ENCODE results near the gene SLC16A5.

SLC16A5 gene

DNA sequence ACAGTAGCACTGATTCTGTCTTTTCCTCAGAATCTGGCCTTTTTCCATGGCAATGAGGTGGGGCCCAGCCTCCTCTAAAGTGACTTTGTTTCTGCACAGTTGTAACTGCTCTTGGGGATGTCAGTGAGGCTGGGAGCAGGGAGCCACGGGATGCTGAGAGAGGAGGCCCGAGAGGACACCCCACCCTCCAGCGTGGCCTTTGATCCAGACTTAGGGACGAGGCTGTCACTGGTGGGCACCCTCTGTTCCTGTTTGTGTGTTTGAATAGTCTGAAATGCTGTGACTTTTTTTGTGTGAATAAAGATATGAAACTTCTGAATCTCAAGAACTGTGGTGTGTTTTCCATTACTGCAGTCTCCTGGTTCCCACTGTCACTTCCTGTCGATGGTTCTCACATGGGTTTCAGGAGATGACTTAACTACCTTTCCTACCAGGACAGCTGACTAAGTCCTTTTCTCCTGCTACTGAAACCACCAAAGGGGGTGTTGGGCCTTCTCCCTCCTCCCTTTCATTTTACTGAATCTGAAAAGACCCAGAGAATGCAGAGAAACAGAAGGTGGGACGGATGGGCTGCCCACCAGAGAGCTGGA, 22.1 kb upstream of the SLC16A5 start:
- TF ChIP-seq FOXP2 (optimal IDR thresholded peaks at IDR 0.05; ENCODE audit: borderline replicate concordance, extremely low read depth, extremely low read length, insufficient read depth): no peak
- TF ChIP-seq SIN3A (IDR thresholded peaks at IDR 0.05; ENCODE audit: borderline replicate concordance, insufficient read depth, low read length): no peak
- no peak for TF ChIP-seq POLR2AphosphoS5 (IDR thresholded peaks at IDR 0.05; ENCODE audit: low read depth, low read length)
- no peak for TF ChIP-seq TAF1 (IDR thresholded peaks at IDR 0.05; ENCODE audit: borderline replicate concordance, insufficient read depth, low read length)
- TF ChIP-seq, protein P1, sequence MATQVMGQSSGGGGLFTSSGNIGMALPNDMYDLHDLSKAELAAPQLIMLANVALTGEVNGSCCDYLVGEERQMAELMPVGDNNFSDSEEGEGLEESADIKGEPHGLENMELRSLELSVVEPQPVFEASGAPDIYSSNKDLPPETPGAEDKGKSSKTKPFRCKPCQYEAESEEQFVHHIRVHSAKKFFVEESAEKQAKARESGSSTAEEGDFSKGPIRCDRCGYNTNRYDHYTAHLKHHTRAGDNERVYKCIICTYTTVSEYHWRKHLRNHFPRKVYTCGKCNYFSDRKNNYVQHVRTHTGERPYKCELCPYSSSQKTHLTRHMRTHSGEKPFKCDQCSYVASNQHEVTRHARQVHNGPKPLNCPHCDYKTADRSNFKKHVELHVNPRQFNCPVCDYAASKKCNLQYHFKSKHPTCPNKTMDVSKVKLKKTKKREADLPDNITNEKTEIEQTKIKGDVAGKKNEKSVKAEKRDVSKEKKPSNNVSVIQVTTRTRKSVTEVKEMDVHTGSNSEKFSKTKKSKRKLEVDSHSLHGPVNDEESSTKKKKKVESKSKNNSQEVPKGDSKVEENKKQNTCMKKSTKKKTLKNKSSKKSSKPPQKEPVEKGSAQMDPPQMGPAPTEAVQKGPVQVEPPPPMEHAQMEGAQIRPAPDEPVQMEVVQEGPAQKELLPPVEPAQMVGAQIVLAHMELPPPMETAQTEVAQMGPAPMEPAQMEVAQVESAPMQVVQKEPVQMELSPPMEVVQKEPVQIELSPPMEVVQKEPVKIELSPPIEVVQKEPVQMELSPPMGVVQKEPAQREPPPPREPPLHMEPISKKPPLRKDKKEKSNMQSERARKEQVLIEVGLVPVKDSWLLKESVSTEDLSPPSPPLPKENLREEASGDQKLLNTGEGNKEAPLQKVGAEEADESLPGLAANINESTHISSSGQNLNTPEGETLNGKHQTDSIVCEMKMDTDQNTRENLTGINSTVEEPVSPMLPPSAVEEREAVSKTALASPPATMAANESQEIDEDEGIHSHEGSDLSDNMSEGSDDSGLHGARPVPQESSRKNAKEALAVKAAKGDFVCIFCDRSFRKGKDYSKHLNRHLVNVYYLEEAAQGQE (IDR thresholded peaks at IDR 0.05; ENCODE audit: insufficient read depth in 1 of 2, low read depth in 2 of 2, low read length in 2 of 2): no peak

DNA sequence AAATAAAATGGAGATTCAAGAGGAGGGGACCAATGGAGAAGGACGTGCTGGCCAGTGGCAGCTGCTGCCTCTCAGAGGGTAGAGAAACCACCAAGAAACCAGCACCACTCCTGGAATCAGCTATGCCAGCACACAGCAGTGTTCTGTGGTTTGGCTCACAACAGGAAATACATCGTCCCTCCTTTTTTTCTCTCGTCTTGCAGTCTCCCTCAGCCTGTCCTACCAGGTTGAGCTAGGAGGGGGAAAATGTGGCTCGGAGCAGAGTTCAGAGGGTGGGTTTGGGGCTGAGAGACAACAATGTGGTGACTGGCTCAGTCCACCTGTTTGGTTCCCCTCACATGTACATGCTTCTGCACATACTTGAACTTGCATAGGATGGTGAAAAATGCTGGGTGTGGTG, 19.9 kb upstream of the SLC16A5 start:
- TF ChIP-seq FOXP2 (optimal IDR thresholded peaks at IDR 0.05; ENCODE audit: borderline replicate concordance, extremely low read depth, extremely low read length, insufficient read depth) (no peak), POLR2AphosphoS5 (IDR thresholded peaks at IDR 0.05; ENCODE audit: low read depth, low read length) (no peak), TAF1 (IDR thresholded peaks at IDR 0.05; ENCODE audit: borderline replicate concordance, insufficient read depth, low read length) (no peak), SIN3A (IDR thresholded peaks at IDR 0.05; ENCODE audit: borderline replicate concordance, insufficient read depth, low read length) (no peak)
- TF ChIP-seq, protein P1 (IDR thresholded peaks at IDR 0.05; ENCODE audit: insufficient read depth in 1 of 2, low read depth in 2 of 2, low read length in 2 of 2): no peak

- TF ChIP-seq, protein P1 (IDR thresholded peaks at IDR 0.05; ENCODE audit: insufficient read depth in 1 of 2, low read depth in 2 of 2, low read length in 2 of 2): no peak
- TF ChIP-seq TAF1 (IDR thresholded peaks at IDR 0.05; ENCODE audit: borderline replicate concordance, insufficient read depth, low read length): no peak
- no peak for TF ChIP-seq POLR2AphosphoS5 (IDR thresholded peaks at IDR 0.05; ENCODE audit: low read depth, low read length)
- TF ChIP-seq SIN3A (IDR thresholded peaks at IDR 0.05; ENCODE audit: borderline replicate concordance, insufficient read depth, low read length): no peak
- no peak for TF ChIP-seq FOXP2 (optimal IDR thresholded peaks at IDR 0.05; ENCODE audit: borderline replicate concordance, extremely low read depth, extremely low read length, insufficient read depth)
Observed at GRCh38 chr17:75068750-75069149, 19.0 kb upstream of the SLC16A5 start.

- TF ChIP-seq SIN3A (IDR thresholded peaks at IDR 0.05; ENCODE audit: borderline replicate concordance, insufficient read depth, low read length): no peak
- TF ChIP-seq TAF1 (IDR thresholded peaks at IDR 0.05; ENCODE audit: borderline replicate concordance, insufficient read depth, low read length): no peak
- no peak for TF ChIP-seq FOXP2 (optimal IDR thresholded peaks at IDR 0.05; ENCODE audit: borderline replicate concordance, extremely low read depth, extremely low read length, insufficient read depth)
- TF ChIP-seq, protein P1 (IDR thresholded peaks at IDR 0.05; ENCODE audit: insufficient read depth in 1 of 2, low read depth in 2 of 2, low read length in 2 of 2): no peak
- TF ChIP-seq POLR2AphosphoS5 (IDR thresholded peaks at IDR 0.05; ENCODE audit: low read depth, low read length): no peak
Observed at GRCh38 chr17:75069783-75070182, 18.0 kb upstream of the SLC16A5 start.
